ENCODE data around the gene RAB37.

RAB37 gene

GRCh38 chr17:74731347-74731605 is 5.8 kb upstream of the RAB37 start:
- no peak overlapping the region for H3K4me3 ChIP-seq (replicated peaks; ENCODE audit: insufficient read depth, low read length)
- DNase-seq (ENCODE audit: low read depth in 1 of 2, low spot score in 1 of 2): no peak
- no peak for TF ChIP-seq GABPA (IDR thresholded peaks at IDR 0.05; ENCODE audit: low read depth)
- TF ChIP-seq POLR2AphosphoS5 (IDR thresholded peaks at IDR 0.05; ENCODE audit: low read depth): no peak
- TF ChIP-seq REST (IDR thresholded peaks at IDR 0.05; ENCODE audit: insufficient replicate concordance, low read depth): no peak
- TF ChIP-seq, protein P1, sequence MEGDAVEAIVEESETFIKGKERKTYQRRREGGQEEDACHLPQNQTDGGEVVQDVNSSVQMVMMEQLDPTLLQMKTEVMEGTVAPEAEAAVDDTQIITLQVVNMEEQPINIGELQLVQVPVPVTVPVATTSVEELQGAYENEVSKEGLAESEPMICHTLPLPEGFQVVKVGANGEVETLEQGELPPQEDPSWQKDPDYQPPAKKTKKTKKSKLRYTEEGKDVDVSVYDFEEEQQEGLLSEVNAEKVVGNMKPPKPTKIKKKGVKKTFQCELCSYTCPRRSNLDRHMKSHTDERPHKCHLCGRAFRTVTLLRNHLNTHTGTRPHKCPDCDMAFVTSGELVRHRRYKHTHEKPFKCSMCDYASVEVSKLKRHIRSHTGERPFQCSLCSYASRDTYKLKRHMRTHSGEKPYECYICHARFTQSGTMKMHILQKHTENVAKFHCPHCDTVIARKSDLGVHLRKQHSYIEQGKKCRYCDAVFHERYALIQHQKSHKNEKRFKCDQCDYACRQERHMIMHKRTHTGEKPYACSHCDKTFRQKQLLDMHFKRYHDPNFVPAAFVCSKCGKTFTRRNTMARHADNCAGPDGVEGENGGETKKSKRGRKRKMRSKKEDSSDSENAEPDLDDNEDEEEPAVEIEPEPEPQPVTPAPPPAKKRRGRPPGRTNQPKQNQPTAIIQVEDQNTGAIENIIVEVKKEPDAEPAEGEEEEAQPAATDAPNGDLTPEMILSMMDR (IDR thresholded peaks at IDR 0.05; ENCODE audit: insufficient read depth, low read length): no peak
- TF ChIP-seq SPI1 (IDR thresholded peaks at IDR 0.05; ENCODE audit: borderline replicate concordance, low read depth): no peak
- no peak overlapping the region for H3K27ac ChIP-seq (replicated peaks)
- H3K27me3 ChIP-seq (ENCODE audit: insufficient read depth, poor library complexity, severe bottlenecking): no peaks in the 10 kb centered on the region

DNA sequence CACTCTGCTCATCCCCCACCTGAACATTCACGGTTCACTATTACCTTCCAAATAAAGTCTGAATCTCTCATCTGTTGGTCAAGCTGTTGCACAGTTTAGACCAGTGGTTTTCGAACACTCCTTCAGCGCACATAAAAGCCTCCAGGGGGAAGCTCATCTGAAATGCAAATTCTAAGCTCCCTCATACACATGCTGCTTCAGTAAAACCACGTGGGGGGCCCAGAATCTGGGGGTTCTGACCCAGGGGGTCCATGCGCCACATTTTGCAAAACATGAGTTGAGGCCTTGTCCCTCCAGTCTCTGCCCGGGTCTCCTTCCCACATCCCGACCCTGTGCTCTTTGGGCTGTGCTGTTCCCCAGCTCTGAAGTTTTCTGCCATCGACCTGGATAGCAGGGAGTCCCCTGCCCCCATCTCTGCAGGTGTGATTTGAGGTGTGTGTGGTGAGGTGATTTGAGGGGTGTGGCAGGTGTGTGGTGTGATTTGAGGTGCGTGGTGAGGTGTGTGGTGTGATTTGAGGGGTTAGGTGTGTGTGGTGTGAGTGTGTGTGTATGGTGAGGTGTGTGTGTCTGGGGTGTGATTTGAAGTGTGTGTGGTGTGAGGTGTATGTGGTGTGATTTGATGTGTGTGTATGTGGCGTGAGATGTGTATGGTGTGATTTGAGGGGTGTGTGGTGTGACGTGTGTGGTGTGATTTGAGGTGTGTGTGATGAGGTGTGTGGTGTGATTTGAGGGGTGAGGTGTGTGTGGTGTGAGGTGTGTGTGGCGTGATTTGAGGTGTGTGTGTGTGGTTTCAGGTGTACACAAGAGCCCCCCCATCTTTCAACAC is 4.8 kb upstream of the RAB37 start:
- H3K27ac ChIP-seq (replicated peaks): no peak overlapping the region
- H3K4me3 ChIP-seq (replicated peaks; ENCODE audit: insufficient read depth, low read length): no peak overlapping the region
- TF ChIP-seq GABPA (IDR thresholded peaks at IDR 0.05; ENCODE audit: low read depth) (no peak), SPI1 (IDR thresholded peaks at IDR 0.05; ENCODE audit: borderline replicate concordance, low read depth) (no peak), POLR2AphosphoS5 (IDR thresholded peaks at IDR 0.05; ENCODE audit: low read depth) (no peak)
- TF ChIP-seq, protein P1 (IDR thresholded peaks at IDR 0.05; ENCODE audit: insufficient read depth, low read length): no peak
- DNase-seq (ENCODE audit: low read depth in 1 of 2, low spot score in 1 of 2): no peak
- no peaks in the 10 kb centered on the region for H3K27me3 ChIP-seq (ENCODE audit: insufficient read depth, poor library complexity, severe bottlenecking)

DNA sequence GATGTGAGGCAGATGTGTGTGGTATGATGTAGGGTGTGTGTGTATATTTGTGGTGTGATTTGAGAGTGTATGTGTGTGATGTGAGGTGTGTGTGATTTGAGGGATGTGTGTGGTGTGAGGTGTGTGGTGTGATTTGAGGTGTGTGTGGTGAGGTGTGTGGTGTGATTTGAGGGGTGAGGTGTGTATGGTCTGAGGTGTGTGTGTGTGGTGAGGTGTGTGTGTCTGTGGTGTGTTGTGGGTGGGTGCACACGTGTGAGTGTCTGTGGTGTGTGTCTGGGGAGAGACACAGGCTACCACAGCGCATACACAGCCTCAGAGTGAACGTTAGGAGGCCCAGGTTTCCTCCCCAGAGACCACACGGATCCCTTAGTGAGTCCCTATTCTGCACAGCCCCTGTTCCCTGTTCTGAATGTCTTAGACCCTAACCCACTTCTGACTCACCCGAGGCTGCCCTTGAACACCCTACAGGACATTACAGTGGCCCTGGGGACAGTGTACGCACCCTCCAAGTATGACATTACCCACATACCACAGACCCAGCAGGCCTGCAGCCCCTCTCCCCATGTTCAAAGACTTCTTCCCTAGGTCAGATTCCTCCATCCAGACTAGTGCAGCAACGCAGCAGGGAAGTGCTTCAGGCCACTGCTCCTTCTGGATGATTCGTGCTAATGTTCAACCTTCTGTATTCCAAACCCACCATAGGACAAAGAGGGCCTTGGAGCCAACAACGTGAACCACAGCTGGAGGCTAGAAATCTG is 3.5 kb upstream of the RAB37 start:
- TF ChIP-seq, protein P1 (IDR thresholded peaks at IDR 0.05; ENCODE audit: insufficient read depth, low read length): no peak
- no peak for TF ChIP-seq POLR2AphosphoS5 (IDR thresholded peaks at IDR 0.05; ENCODE audit: low read depth)
- no peak for TF ChIP-seq SPI1 (IDR thresholded peaks at IDR 0.05; ENCODE audit: borderline replicate concordance, low read depth)
- TF ChIP-seq REST (IDR thresholded peaks at IDR 0.05; ENCODE audit: insufficient replicate concordance, low read depth): no peak
- no peak for TF ChIP-seq GABPA (IDR thresholded peaks at IDR 0.05; ENCODE audit: low read depth)
- no peak overlapping the region for H3K4me3 ChIP-seq (replicated peaks; ENCODE audit: insufficient read depth, low read length)
- no peak for DNase-seq (ENCODE audit: low read depth in 1 of 2, low spot score in 1 of 2)
- no peak overlapping the region for H3K27ac ChIP-seq (replicated peaks)
- no peaks in the 10 kb centered on the region for H3K27me3 ChIP-seq (ENCODE audit: insufficient read depth, poor library complexity, severe bottlenecking)

Data from HL-60 (cell line).